Progenitor cell of endocrine pancreas (in vitro differentiated cells): ENCODE results near the gene SMARCA4. TPM values are rescaled to one million over a fixed set of nuclear protein-coding genes. Genes with fewer than 3 reads are reported as not detected.

Experiments
- DNase-seq: peaks from one replicate; pipeline ENCODE4 v3.0.0; 2021; ENCODE audit warnings: low spot score; ENCODE audit not compliant: unreplicated experiment
- H3K27ac Mint-ChIP-seq: 2 replicates; pipeline ENCODE4 v1.8.0; 2021; ENCODE audit warnings: mild to moderate bottlenecking, moderate library complexity, mixed read lengths
- H3K27me3 Mint-ChIP-seq: 2 replicates; pipeline ENCODE4 v1.8.0; 2021; ENCODE audit warnings: mixed read lengths
- H3K36me3 Mint-ChIP-seq: 2 replicates; pipeline ENCODE4 v1.8.0; 2022; ENCODE audit warnings: mixed read lengths; ENCODE audit not compliant: insufficient read depth
- H3K4me1 Mint-ChIP-seq: 2 replicates; pipeline ENCODE4 v1.8.0; 2021; ENCODE audit warnings: low read depth, mixed read lengths
- H3K4me3 Mint-ChIP-seq: 2 replicates; pipeline ENCODE4 v1.8.0; 2021; ENCODE audit warnings: low read depth, mild to moderate bottlenecking, moderate library complexity, mixed read lengths
- H3K9me3 Mint-ChIP-seq: 2 replicates; pipeline ENCODE4 v1.8.0; 2021; ENCODE audit warnings: low read depth, mixed read lengths
- total RNA-seq: library from RNA; stranded (reverse); gene quantifications from 2 replicates; pipeline ENCODE4 v1.2.1, GENCODE V29; 2021
- TF ChIP-seq, protein P1 (sequence below): fragments of 200-600 bp; sonication (generic); IDR thresholded peaks from one replicate; pipeline ENCODE4 v1.5.0; 2021; ENCODE audit warnings: antibody characterized with exemption, mild to moderate bottlenecking; ENCODE audit not compliant: unreplicated experiment

The SMARCA4 gene
- total RNA-seq, 1 donor from 2014 or later, result 334 TPM

DNA sequence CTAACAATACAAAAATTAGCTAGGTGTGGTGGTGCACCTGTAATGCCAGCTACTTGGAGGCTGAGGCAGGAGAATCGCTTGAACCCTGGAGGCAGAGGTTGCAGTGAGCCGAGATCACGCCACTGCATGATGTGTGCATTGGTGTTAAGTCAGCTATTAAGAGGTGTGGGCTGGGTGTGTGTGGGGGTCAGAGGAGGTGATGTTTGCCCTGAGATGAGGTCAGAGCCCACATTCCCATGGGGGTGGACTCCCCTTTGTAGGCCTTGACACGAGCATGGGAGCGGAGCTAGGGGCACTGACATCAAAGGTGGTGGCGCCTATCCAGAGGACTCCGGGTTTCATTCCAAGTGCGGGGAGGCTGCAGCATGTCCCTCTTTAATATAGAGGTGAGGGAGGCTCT, 93.8 kb downstream of the SMARCA4 start:
- peak overlapping the region; percentile 47 for H3K27ac Mint-ChIP-seq
- no peak overlapping the region for H3K4me3 Mint-ChIP-seq
- no peaks in the 10 kb centered on the region for H3K9me3 Mint-ChIP-seq
- no peaks in the 10 kb centered on the region for H3K4me1 Mint-ChIP-seq
- H3K27me3 Mint-ChIP-seq, result no peaks in the 10 kb centered on the region
- H3K36me3 Mint-ChIP-seq, result peaks cover 7% of the 10 kb centered on the region
- TF ChIP-seq, protein P1, sequence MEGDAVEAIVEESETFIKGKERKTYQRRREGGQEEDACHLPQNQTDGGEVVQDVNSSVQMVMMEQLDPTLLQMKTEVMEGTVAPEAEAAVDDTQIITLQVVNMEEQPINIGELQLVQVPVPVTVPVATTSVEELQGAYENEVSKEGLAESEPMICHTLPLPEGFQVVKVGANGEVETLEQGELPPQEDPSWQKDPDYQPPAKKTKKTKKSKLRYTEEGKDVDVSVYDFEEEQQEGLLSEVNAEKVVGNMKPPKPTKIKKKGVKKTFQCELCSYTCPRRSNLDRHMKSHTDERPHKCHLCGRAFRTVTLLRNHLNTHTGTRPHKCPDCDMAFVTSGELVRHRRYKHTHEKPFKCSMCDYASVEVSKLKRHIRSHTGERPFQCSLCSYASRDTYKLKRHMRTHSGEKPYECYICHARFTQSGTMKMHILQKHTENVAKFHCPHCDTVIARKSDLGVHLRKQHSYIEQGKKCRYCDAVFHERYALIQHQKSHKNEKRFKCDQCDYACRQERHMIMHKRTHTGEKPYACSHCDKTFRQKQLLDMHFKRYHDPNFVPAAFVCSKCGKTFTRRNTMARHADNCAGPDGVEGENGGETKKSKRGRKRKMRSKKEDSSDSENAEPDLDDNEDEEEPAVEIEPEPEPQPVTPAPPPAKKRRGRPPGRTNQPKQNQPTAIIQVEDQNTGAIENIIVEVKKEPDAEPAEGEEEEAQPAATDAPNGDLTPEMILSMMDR, result no peak
- no peak for DNase-seq

- Mint-ChIP-seq H3K36me3 (peaks cover 10% of the 10 kb centered on the region), H3K27ac (peak overlapping the region; percentile 45), H3K4me3 (no peak overlapping the region), H3K4me1 (no peaks in the 10 kb centered on the region), H3K9me3 (no peaks in the 10 kb centered on the region), H3K27me3 (no peaks in the 10 kb centered on the region)
- TF ChIP-seq, protein P1, result no peak
- no peak for DNase-seq
These were observed 97.6 kb downstream of the SMARCA4 start for GRCh38 chr19:11058246-11059030.

DNA sequence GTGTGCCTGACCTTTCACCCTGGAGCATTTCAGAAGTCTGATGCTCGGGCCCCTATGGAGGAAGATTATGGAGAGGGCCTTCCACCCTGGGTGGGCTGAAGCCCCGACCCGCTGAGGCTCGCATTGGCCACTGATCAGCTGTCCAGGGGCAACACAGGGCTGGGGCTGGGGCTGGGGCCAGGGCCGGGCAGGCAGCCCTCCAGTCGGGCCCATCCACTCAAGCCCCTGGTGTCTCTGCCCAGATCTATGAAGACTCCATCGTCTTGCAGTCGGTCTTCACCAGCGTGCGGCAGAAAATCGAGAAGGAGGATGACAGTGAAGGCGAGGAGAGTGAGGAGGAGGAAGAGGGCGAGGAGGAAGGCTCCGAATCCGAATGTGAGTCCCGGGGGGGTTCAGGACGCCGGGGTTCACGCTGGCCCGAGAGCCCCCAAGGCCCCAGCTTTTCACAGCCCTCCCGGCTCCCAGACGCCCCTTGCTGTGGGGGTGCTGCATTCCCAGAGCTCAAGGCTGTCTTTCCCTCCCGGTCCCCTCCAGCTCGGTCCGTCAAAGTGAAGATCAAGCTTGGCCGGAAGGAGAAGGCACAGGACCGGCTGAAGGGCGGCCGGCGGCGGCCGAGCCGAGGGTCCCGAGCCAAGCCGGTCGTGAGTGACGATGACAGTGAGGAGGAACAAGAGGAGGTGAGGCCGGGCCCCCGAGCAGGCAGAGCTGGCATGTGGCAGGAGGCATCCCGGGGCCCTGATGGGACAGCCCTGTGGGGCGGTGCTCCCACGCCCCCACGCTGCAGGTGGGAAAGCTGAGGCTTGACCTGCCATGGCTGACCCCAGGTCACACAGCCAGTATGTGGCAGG, 98.9 kb downstream of the SMARCA4 start:
- Mint-ChIP-seq H3K9me3 (no peaks in the 10 kb centered on the region), H3K4me3 (no peak overlapping the region), H3K36me3 (peaks cover 15% of the 10 kb centered on the region), H3K27me3 (no peaks in the 10 kb centered on the region), H3K4me1 (no peaks in the 10 kb centered on the region), H3K27ac (no peak overlapping the region)
- TF ChIP-seq, protein P1, result no peak
- DNase-seq, result no peak

GRCh38 chr19:11061952-11062351, 101.1 kb downstream of the SMARCA4 start:
- no peak for DNase-seq
- Mint-ChIP-seq H3K4me3 (no peak overlapping the region), H3K4me1 (no peaks in the 10 kb centered on the region), H3K36me3 (peaks cover 24% of the 10 kb centered on the region), H3K27ac (no peak overlapping the region), H3K27me3 (no peaks in the 10 kb centered on the region), H3K9me3 (no peaks in the 10 kb centered on the region)
- TF ChIP-seq, protein P1, result no peak

DNA sequence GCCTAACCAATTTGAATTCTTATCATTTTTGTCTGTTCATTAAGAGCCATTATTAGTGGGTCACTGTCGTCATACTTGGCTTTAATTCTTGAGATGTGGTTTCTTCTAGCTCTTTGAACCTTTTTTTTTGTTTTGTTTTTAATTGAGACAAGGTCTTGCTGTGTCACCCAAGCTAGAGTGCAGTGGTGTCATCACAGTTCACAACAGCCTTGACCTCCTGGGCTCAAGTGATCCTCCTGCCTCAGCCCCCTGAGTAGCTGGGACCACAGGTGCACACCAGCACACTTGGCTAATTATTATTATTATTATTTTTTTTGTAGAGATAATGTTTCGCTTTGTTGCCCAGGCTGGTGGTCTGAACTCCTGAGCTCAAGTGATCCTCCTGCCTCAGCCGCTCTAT, 102.6 kb downstream of the SMARCA4 start:
- no peaks in the 10 kb centered on the region for H3K4me1 Mint-ChIP-seq
- no peak overlapping the region for H3K27ac Mint-ChIP-seq
- H3K4me3 Mint-ChIP-seq, result no peak overlapping the region
- no peak for DNase-seq
- no peaks in the 10 kb centered on the region for H3K9me3 Mint-ChIP-seq
- H3K36me3 Mint-ChIP-seq, result peaks cover 33% of the 10 kb centered on the region
- TF ChIP-seq, protein P1, result no peak
- no peaks in the 10 kb centered on the region for H3K27me3 Mint-ChIP-seq
